Cardiac septum (tissue), 1 donor: ENCODE results near the gene ACTL7A. TPM values are rescaled to one million over a fixed set of nuclear protein-coding genes. Genes with fewer than 3 reads are reported as not detected.
"Not testable (repeated sequence)": the region's sequence is repeated elsewhere in the genome, so short reads cannot be mapped to it uniquely, and the experiment has no call there.

Experiments
- DNase-seq: peaks from one replicate; pipeline ENCODE4 v3.0.0-alpha.2; 2020; ENCODE audit warnings: low spot score
- intact Hi-C: fragments of 100-400 bp; cut with DNase I; formaldehyde crosslinking; loops from one replicate; pipeline ENCODE4 v1.14.0; 2022
- total RNA-seq: library from RNA; stranded (reverse); fragmentation: NEBNext Ultra II Directional; extraction: Animal tissue kit (Norgen Biotek cat#: 25700); gene quantifications from one replicate; pipeline ENCODE4 v1.2.1, GENCODE V29; 2021
- donor health status: DM: no; HTN: no; CAD: no.

Gene ACTL7A
- total RNA-seq, 1 donor from 2014 or later = not detected

DNA sequence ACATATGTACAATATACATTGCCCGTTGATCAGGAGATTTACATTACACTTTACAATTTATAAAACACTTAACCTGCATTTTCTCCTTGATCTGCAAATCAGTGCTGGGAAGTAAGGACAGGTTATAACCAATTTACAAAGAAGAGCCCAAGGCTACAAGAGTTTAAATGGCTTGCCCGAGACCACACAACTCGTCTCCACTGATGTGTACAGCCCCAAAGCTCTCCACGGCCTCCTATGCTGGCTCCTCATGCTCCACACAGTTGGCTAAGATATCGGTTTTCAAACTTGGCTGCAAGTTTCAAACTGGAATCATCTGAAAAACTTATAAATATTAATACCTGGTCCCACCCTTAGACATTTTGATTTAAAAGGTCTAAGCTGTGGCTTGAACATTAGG lies 16.6 kb upstream of the ACTL7A start:
- DNase-seq = no peak

DNA sequence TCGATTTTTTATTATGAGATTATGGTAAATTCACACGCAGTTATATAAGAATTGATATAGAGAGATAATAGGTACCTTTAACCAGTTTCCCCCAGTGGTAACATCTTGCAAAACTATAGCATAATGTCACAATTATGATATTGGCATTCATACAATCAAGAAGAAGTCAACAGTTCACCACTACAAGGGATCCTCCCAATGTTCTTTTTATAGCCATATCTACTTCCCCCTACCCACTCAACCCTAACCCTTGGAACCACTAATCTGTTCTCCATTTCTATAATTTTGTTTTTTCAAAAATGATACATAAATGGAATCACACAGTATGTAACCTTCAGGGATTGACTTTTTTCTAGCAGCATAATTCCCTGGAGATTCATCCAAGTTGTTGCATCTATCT lies 16.1 kb upstream of the ACTL7A start:
- intact Hi-C loops = no loop called here
- no peak for DNase-seq

More for the DNA sequence above, 16.6 kb upstream of the ACTL7A start:
- intact Hi-C loops = no loop called here

DNA sequence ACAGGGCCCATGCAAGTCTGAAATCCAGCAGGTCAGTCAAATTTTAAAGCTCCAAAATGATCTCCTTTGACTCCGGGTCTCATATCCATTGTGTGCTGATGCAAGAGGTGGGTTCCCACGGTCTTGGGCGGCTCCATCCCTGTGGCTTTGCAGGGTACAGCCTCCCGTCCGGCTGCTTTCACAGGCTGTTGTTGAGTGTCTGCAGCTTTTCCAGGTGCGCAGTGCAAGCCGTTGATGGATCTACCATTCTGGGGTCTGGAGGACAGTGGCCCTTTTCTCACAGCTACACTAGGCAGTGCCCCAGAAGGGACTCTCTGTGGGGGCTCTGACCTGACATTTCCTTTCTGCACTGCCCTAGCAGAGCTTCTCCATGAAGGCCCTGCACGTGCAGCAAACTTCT lies 13.8 kb upstream of the ACTL7A start:
- DNase-seq, intact Hi-C loops: not testable (repeated sequence)

DNA sequence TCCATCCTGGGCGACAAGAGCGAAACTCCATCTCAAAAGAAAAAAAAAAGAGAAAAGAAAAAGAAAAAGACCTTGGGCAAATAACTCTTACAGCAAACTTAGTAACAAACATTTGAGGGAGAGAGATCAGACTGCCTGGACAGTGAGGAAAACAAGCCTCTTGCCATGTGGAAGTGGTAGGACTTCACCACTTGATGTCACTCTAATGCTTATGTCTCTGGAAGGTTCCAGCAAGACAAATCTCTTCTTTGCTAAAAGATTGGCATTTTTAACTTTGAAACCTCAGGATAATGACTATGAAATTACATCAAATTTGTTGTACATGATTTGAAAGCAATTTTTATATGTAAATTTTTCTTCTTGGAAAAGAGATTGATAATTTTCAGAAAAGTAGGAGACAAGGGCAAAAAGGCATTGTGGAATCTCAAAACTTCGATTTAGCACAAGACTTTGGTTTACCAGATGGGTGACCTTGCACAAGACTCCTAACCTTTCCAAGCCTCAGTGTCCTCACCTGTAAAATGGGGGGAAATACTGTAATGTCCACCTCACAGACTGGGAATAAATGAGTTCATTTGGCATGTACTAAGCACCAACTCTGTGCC lies 11.7 kb upstream of the ACTL7A start:
- DNase-seq = no peak
- intact Hi-C loops = no loop called here

DNA sequence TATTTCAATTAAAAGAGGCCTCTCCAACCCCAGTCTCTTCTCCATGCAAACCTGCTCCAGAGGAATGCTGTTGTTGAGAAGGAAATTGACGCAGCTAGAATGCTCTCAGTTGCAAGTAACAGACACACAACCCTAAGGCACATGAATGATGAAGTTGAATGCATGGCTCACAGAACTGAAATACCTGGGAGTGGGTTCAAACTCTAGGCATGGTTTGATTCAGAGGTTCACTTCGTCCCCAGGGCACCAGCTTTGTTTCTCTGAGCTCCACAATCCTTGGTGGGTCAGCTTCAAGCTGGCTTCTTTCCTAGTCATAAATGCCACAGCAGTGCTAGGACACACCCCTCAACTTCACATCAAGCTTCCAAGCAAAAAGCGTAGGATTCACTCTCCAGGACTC lies 10.9 kb upstream of the ACTL7A start:
- no peak for DNase-seq
- intact Hi-C loops = no loop called here

DNA sequence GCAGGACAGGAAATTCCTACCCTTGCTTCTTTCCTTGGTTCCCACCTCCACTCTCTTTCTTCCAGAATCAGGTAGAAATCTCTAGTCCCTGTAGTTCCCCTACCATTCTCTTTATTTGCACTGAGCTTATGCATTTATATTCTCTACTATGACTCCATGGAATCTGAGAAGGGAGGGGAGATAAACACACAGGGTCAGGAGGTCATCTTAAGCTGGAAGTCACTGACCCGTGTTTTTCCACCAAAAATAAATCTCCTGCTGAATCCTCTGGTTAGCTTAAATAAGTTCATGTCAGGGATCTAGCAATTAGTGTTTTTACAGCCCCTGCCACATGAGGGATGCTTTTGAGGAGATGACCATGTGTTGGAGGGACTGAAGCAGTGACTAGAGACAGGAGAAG lies 10.0 kb upstream of the ACTL7A start:
- intact Hi-C loops = no loop called here
- no peak for DNase-seq

DNA sequence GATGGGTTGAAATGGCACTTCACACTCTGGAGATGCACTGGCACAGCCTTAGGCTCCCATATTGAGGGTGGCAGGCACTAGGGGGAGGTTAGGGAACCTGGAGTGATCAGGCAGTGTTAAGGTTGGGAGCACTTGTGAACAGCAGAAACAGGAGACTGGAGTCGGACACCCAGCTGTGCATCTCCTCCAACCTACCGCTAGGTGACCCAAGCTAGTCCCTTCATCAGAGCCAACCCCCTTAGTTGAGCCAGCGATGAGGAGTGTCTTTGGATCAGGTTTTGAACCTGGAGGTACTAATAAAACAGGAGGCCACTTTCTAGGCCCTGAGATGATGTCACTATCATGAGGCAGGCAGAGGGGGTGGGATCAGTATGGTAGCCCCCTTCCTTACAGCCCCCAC lies 8.0 kb upstream of the ACTL7A start:
- intact Hi-C loops = no loop called here
- DNase-seq = no peak

DNA sequence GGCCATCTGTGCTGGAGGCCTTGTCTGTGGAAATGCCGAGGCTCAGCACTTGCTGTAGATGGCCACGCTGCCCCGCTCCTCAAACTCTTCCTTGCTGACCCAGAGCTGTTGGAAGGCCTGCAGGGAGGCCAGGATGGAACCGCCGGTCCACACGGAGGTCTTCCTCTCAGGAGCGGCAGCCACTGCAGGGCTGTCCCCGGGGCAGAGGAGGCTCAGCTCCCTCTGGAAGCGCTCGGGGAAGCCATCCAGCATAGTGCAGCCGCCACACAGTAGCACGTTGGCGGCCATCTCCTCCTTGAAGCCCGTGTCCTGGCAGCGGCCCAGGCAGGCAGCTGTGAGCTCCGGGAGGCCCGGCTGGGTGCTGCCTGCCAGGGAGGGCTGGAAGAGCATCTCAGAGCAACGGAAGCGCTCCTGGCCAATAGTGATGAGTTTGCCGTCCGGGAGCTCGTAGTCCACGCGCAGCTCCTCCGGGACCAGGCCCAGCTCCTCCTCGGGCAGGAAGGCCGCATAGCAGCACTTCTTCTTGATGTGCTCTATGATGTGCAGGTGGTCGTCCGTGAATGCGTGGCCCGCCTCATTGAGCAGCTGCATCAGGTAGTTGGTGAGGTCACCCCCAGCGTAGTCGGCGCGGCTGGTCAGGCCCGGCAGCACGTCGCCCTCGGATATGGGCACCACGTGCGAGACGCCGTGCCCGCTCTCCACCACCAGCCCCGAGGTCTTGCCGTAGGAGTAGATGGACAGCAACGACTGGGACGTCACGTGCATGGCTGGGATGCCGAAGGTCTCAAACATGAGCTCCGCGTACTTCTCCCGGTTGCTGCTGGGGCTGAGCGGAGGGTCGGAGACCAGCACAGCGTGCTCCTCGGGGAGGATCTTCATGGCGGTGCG lies 7.2 kb upstream of the ACTL7A start:
- intact Hi-C loops = no loop called here
- no peak for DNase-seq

DNA sequence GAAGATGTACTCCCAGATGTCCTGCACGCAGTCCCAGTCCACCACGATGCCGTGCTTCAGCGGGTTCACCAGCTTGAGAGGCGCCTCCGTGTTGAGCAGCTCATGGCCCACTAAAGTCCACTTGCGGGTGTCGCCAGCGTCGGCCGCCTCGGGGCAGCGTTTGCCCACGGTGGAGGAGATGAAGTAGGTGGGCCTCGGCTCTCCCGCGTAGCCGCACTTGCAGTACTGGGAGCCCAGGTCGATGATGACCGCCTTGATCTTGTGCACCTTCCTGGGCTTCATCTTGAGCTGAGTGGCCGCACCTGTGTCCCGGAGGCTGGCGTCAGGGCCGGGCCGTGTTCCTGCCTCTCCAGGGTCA lies 6.6 kb upstream of the ACTL7A start:
- intact Hi-C loops = no loop called here
- DNase-seq = no peak

DNA sequence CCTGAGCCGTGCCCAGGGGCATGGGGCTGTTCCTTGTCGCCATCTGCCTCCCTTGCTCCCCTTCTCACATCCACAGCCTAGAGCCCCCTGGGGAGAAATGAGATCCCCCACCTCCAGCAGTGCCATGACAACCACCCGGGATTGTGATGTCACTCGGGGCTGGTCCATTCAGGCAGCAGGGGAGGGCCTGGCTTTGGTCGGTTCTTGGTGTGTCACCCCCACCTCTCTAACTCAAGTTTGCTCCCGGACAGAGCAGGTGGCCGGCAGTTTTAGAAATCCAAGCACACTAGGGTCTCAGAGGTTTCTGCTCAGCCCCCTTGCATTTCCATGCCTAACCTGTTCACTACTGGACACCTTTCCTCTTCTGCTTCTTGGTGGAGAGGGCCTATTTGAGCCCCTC lies 6.2 kb upstream of the ACTL7A start, which contains the start of gene ACTL7B:
ACTL7B (minus strand) TSS at position 99 of the 400 bp plus-strand sequence; CDS start at position 43, 56 bp downstream.
- intact Hi-C loops = no loop called here
- no peak for DNase-seq

DNA sequence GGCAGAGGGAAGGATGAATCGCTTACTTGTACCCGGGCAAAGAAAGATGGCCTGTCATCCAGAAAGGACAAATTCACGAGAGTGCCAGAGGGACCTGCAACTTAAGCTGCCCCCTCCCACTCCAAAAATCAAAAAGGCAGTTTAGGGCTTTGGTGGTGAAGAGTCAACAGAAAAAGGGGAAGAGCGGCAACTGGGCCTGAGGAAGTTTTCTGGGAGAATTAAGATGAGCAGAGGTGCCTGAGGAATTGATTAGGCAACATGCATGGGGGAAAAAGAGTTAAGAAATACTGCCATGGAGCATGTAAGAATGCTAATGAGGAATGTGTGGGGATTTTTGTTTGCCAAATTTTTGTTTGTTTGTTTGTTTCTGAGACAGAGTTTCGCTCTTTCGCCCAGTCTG lies 4.5 kb upstream of the ACTL7A start:
- intact Hi-C loops = no loop called here
- no peak for DNase-seq

DNA sequence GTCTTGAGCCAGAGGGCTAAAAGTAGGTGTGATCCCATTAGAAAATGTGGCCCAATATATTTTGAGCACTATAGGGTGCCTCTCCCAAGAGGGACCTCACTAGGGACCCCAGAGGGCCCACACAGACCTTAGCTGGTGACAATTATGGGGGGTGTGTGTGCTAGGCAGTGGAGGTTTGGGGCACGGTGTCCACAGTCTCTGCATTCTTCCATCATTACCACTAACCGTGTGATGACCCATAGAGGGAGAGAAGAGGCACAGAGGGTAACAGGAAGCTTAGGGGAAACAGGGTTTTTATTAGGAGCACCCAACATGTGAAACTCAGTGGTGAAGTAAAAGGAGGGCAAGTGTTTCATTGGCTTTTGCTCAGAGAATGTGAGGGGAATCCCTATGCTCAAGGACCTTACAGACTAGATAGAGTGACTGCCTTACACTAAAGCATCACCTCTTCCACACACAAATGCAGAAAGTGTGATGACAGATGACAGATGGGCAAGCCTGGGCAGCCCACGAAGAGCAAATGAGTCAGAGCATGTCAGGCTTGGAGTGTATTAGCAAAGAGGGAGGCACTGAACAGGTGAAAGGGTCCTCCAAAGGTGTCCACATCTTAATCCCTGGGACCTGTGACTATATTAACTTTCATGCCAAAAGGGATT lies 2.5 kb upstream of the ACTL7A start:
- DNase-seq = no peak
- intact Hi-C loops = no loop called here

DNA sequence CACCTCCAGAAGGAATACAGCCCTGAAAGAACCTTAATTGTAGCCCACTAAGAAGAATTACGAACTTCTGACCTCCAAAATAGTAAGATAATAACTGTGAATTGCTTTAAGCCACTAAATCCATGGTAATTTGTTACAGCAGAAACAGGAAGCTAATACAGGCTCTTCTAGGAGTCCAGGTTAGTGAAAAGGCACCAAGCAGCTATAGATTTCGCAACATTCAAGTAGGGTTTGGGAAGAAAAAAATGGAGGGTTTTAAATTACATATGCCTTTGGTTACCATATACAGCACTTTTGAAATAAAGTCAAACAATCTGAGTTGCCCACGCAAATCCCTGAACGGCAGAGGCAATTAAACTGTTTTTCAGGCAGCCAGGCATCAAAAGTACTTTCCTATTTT lies 1.7 kb upstream of the ACTL7A start:
- intact Hi-C loops = no loop called here
- no peak for DNase-seq

DNA sequence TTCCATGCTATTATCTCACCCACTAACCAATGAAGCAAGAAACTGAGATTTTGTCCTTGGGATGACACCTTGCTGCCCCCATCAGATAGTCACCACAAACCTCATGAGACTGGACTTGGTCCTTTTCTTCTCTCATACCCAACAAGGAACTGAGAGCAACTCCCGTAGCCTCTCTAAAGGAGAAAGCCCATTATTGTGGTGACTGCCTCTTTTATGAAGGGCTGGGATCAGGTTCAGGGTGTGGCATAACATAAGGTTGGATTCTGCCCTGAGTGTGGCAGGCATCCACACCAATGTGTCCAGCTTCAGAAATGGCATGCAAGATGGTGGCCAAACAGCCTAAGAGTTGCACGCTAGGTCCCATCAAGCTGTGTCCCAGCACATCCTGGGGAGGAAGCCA lies 1.3 kb upstream of the ACTL7A start:
- intact Hi-C loops = no loop called here
- DNase-seq = no peak

DNA sequence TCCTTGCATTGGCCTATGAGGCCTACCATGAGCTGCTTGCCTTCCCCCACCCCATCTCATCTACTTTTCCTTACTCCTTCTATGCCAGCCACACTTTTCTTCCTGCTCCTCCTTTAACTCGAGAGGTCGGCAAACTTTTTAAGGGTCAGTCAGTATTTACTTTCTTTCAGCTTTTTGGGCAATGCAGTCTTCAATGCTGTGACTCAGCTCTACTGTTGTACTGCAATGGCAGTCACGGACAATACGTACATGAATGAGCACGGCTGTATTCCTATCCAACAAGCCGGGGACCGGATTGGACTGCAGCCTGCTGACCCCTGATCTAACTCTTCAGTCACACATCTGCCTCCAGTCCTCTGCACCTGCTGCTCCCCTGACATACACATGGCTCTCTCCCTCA lies 602 bp upstream of the ACTL7A start:
- DNase-seq = no peak
- intact Hi-C loops = no loop called here

DNA sequence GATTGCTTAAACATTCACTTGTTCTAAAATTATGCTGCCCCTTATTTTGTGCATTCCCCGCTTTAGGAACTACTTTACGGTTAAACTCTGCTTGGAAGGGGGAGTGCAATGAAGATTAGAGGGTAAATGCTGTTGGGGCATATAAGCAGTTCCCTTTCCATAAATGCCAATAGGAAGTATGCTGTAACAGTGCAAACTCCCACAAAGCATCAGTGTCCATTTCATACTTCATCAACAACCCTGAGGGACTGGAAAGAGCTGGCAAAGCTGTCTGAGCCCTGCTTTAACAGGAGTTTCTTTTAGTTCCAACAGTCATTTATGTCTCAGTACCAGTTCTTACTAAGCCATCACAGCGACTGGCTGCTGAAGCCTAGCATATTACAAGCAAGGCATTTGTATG lies 1.8 kb downstream of the ACTL7A start:
- DNase-seq = no peak
- intact Hi-C loops = no loop called here

DNA sequence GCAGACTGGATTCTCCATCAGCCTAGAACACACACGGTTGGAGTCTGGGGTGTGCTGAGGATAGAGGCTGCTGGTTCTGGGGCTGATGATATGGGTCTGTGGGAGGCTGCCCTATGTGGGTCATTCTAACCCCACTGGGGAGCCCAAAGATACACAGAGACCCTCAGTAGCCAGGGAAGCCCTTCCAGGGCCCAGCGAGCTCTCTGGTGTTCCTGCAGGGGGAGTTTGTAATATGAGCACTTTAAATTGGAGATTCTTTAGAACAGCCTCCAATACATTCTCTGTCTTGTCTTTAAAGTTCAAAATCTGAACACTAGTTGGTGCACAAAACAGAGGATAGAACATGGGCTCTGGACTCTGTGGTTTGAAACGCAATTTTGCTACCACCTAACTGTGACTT lies 2.4 kb downstream of the ACTL7A start:
- intact Hi-C loops = no loop called here

DNA sequence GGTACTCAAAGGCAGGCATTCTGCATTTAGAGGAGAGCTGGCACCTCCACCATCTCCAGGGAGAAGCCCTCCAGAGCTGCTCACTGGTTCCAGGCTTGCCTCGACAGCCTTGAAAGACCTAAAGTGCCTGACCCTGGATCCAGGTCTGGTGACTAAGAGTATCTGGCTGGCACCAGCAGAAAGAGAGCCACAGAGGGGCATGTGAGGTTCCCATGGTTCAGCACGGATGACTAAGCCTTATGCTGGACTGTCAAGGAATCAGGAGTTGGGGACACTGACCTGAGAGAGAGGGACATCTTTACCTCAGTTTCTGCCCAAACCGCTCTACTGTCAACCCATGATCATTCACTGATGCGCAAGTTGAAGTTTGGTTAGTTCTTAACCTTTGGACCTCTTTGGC lies 3.0 kb downstream of the ACTL7A start:
- no peak for DNase-seq
- intact Hi-C loops = no loop called here

More for the DNA sequence above, 2.4 kb downstream of the ACTL7A start:
- no peak for DNase-seq

DNA sequence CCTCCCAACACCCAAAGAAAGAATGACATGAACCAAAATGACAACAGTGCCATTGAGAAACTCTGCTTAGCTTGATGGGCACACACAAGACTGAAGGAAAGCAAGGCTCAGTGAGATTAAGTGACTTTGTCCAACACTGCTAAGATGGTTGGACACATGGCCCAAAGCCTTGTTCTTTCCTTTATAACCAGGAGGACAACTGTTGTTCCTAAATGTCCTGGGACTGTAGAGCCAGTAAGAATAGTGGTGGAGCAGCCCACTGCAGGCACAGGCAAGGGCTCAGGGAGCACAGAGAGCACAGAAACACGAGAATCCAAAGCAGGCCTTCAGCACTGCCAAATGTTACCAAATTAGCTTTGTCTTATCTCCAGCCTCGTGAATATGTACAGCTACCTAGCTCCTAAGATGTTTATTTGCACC lies 3.9 kb downstream of the ACTL7A start:
- intact Hi-C loops = no loop called here
- no peak for DNase-seq

DNA sequence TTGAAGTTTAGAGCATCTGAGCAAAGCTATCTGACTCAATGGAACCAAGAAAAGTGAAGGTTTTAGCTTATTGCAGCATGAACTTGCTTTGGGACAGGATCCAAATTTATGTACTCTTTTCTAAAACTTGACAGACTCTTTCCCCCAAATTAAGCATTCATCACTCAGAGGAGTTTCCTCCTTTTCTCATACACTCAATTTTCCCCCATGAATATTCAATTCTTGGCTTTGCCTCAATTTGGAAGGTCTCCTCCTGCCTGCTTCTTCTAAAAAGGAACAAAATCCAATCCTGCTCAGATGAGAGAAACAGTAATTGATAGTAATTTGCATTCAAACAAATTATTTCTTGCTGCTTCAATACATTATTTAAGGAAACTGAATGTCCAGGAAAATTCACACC lies 5.0 kb downstream of the ACTL7A start:
- intact Hi-C loops = no loop called here
- no peak for DNase-seq

DNA sequence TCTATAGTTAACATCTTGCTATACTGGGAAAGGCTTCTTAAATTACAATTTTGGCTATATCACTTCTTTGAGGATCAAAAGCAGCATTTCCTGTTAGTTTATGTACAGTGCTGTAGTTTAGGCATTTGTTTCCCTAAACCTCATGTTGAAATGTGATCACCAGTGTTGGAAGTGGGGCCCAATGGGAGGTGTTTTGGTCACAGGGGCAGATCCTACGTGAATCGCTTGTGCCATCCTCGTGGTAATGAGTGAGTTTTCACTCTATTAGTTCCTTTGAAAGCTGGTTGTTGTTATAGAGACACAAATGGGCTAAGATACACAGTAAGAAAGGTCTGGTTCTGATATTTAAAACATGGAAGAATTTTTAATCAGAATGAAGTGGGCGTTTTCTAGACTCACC lies 5.8 kb downstream of the ACTL7A start:
- intact Hi-C loops = no loop called here
- no peak for DNase-seq
